ENCODE data around the gene C5. TPM values are rescaled to one million over a fixed set of nuclear protein-coding genes. Genes with fewer than 3 reads are reported as not detected.

Gene C5
- total RNA-seq, 2 donors from 2014 or later, result 59.5 to 96.6 TPM

DNA sequence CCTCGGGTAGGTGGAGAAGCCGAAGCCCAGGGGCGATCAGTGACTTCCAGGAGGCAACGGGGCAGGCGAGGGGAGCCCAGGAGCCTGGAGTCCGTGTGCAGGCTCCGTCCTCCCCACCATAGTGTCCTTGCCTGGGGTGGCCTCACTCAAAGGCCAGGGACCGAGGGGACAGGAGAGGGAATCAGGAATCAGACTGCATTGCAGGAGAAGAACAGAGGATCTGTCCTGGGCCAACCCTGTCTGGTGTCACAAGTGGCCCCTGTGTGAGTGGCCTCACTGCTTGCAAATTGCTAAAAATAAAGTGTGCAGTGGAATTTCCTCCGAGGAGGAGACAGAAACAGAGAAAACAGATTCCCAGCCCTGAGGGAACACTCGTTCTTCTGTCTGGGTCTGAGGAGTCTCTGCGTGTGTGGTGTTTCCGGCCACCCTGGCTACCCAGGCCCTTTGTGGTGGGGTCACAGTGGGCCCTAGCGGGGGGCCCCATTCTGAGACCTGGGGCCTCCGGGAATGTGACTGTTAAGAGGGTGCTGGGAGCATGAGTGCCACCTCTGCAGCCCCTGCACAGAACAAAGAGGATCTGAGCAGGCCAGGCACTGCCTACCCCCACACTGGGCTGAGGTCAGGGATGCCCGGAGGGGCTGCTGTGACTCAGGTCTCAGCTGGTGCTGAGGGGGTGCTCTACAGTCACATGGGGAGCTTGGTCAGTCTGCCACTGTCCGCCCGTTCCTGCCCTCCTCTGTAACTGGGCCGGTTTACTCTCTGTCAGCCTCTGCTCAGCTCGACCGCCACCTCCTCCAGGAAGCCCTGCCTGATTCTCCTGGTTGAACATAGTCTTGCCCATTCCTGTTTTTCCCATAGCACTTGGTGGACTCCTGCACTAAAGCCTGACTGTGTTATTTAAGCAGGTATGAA, 130.9 kb downstream of the C5 start:
- Histone ChIP-seq H3K4me1 (ENCODE audit: control insufficient read depth, insufficient read depth, low read length) (peaks cover 21% of the 10 kb centered on the region), H3K9me3 (ENCODE audit: control insufficient read depth, low read length) (no peaks in the 10 kb centered on the region), H3K9ac (ENCODE audit: extremely low read depth, low read length, poor library complexity, severe bottlenecking) (no peak overlapping the region), H3K36me3 (ENCODE audit: control insufficient read depth, insufficient read depth, low read length) (no peaks in the 10 kb centered on the region), H3K27me3 (ENCODE audit: control insufficient read depth, insufficient read depth, low read length, poor library complexity, severe bottlenecking) (no peaks in the 10 kb centered on the region), H3K4me3 (ENCODE audit: low read length) (no peak overlapping the region), H3K27ac (ENCODE audit: low read depth, low read length) (peak overlapping the region; percentile 56)
- TF ChIP-seq, protein P1, sequence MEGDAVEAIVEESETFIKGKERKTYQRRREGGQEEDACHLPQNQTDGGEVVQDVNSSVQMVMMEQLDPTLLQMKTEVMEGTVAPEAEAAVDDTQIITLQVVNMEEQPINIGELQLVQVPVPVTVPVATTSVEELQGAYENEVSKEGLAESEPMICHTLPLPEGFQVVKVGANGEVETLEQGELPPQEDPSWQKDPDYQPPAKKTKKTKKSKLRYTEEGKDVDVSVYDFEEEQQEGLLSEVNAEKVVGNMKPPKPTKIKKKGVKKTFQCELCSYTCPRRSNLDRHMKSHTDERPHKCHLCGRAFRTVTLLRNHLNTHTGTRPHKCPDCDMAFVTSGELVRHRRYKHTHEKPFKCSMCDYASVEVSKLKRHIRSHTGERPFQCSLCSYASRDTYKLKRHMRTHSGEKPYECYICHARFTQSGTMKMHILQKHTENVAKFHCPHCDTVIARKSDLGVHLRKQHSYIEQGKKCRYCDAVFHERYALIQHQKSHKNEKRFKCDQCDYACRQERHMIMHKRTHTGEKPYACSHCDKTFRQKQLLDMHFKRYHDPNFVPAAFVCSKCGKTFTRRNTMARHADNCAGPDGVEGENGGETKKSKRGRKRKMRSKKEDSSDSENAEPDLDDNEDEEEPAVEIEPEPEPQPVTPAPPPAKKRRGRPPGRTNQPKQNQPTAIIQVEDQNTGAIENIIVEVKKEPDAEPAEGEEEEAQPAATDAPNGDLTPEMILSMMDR (conservative IDR thresholded peaks at IDR 0.05), result no peak
- Mint-ChIP-seq H3K4me3 (no peak overlapping the region), H3K36me3 (ENCODE audit: low read depth) (no peaks in the 10 kb centered on the region), H3K9me3 (peaks cover 2% of the 10 kb centered on the region), H3K4me1 (peaks cover 32% of the 10 kb centered on the region), H3K27me3 (ENCODE audit: insufficient read depth) (no peaks in the 10 kb centered on the region), H3K27ac (no peak overlapping the region)
- 91% methylated on average over 13 to 20 of the region's 20 CpGs for WGBS, 2 experiments (ENCODE audit: insufficient coverage in 1 of 2, insufficient read length in 1 of 2)
- DNase-seq, result no peak

DNA sequence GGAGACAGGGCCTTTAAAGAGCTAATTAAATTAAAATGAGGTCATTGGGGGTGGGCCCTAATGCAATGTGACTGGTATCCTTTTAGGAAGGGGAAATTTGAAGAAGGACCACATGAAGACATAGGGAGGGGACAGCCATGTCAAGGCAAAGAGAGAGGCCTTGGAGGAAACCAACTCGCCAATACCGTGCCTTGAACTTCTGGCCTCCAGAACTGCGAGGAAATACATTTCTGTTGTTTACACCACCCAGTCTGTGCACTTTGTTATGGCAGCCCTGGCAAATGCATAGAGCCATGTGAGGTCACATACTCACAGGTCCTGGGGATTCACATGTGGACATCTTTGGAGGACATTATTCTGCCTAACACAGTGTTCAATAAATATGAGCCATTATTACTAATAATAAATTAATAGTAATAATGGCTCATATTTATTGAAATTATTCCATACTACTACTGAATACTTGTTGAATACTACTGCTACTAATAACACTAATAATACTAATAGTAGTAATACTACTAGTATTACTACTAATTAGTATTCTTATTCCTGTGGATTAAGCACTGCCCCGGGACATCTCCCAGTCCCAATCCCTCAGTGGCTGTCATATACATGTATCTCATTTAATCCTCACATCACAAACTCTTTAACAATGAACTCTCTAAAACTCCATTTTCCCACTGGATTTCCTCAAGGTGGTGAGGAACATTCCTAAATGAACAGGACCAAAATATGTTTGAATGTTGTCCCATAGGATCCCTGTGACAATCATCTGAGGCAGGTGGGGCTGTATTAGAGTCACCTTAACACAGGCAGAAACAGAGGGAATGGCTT, 131.9 kb downstream of the C5 start:
- Histone ChIP-seq H3K4me1 (ENCODE audit: control insufficient read depth, insufficient read depth, low read length) (peaks cover 21% of the 10 kb centered on the region), H3K4me3 (ENCODE audit: low read length) (no peak overlapping the region), H3K27me3 (ENCODE audit: control insufficient read depth, insufficient read depth, low read length, poor library complexity, severe bottlenecking) (no peaks in the 10 kb centered on the region), H3K9me3 (ENCODE audit: control insufficient read depth, low read length) (no peaks in the 10 kb centered on the region), H3K36me3 (ENCODE audit: control insufficient read depth, insufficient read depth, low read length) (no peaks in the 10 kb centered on the region), H3K27ac (ENCODE audit: low read depth, low read length) (no peak overlapping the region), H3K9ac (ENCODE audit: extremely low read depth, low read length, poor library complexity, severe bottlenecking) (no peak overlapping the region)
- H3K4me3 Mint-ChIP-seq, result no peak overlapping the region
- H3K27ac Mint-ChIP-seq, result no peak overlapping the region
- peaks cover 2% of the 10 kb centered on the region for H3K9me3 Mint-ChIP-seq
- 94 to 98% methylated on average over 3 to 4 of the region's 4 CpGs for WGBS, 2 experiments (ENCODE audit: insufficient coverage in 1 of 2, insufficient read length in 1 of 2)
- DNase-seq, result no peak
- H3K27me3 Mint-ChIP-seq (ENCODE audit: insufficient read depth), result no peaks in the 10 kb centered on the region
- no peaks in the 10 kb centered on the region for H3K36me3 Mint-ChIP-seq (ENCODE audit: low read depth)
- H3K4me1 Mint-ChIP-seq, result peaks cover 32% of the 10 kb centered on the region
- TF ChIP-seq, protein P1 (conservative IDR thresholded peaks at IDR 0.05), result no peak

GRCh38 chr9:120916991-120917880, 132.8 kb downstream of the C5 start:
- H3K4me3 Mint-ChIP-seq, result no peak overlapping the region
- Histone ChIP-seq H3K4me3 (ENCODE audit: low read length) (no peak overlapping the region), H3K27ac (ENCODE audit: low read depth, low read length) (no peak overlapping the region), H3K4me1 (ENCODE audit: control insufficient read depth, insufficient read depth, low read length) (peaks cover 18% of the 10 kb centered on the region), H3K9me3 (ENCODE audit: control insufficient read depth, low read length) (no peaks in the 10 kb centered on the region), H3K27me3 (ENCODE audit: control insufficient read depth, insufficient read depth, low read length, poor library complexity, severe bottlenecking) (no peaks in the 10 kb centered on the region), H3K36me3 (ENCODE audit: control insufficient read depth, insufficient read depth, low read length) (no peaks in the 10 kb centered on the region), H3K9ac (ENCODE audit: extremely low read depth, low read length, poor library complexity, severe bottlenecking) (no peak overlapping the region)
- H3K4me1 Mint-ChIP-seq, result peaks cover 28% of the 10 kb centered on the region
- TF ChIP-seq, protein P1 (conservative IDR thresholded peaks at IDR 0.05), result no peak
- peaks cover 2% of the 10 kb centered on the region for H3K9me3 Mint-ChIP-seq
- WGBS, 2 experiments (ENCODE audit: insufficient coverage in 1 of 2, insufficient read length in 1 of 2), result 92 to 98% methylated on average over 8 of the region's 8 CpGs
- H3K27me3 Mint-ChIP-seq (ENCODE audit: insufficient read depth), result no peaks in the 10 kb centered on the region
- H3K36me3 Mint-ChIP-seq (ENCODE audit: low read depth), result no peaks in the 10 kb centered on the region
- DNase-seq, result no peak
- H3K27ac Mint-ChIP-seq, result no peak overlapping the region

All from endodermal cell (in vitro differentiated cells).